HG02938 (cell line): ENCODE measurements around the gene TLE3.

ENCODE experiments used
- ATAC-seq: cut with Tn5 transposase; IDR thresholded peaks from one replicate; pipeline ENCODE4 v1.9.1; 2021; ENCODE audit warnings: mild to moderate bottlenecking, moderate library complexity; ENCODE audit not compliant: unreplicated experiment

The TLE3 gene

GRCh38 chr15:70013656-70014313 lies 83.9 kb downstream of the TLE3 start:
- no peak for ATAC-seq

- ATAC-seq = no peak
Measured at GRCh38 chr15:70012895-70013294, 84.8 kb downstream of the TLE3 start.

DNA sequence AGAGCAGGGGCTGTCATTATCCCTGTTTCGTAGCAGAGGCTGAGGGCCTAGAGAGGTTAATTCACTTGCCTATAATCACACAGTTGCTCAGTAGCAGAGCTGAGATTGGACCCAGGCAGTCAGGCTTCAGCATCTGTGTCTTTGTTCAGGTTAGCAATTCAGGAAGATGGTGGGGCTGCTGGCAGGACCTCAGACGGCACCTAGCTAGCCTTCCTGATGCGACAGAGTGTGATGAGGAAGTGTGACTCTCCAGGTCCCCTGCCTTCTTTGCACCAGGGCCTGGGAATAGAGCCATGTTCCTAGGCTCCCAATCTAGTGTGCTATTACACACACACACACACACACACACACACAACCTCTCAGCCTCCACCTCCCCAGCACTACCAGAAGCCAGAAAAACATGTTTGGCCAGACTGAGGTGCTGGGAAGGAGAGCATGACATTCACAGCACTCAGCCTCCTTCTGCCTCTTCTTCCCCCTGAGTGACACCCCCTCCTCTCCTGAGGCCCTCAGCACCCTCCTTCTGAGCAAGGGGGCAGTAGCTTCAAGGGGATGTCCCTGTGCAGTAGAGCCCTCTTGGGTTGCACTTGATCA lies 88.9 kb downstream of the TLE3 start:
- no peak for ATAC-seq

- no peak for ATAC-seq
Measured at GRCh38 chr15:70006259-70007147, 91.2 kb downstream of the TLE3 start.

- ATAC-seq = no peak
Measured at GRCh38 chr15:70004826-70005225, 92.9 kb downstream of the TLE3 start.

DNA sequence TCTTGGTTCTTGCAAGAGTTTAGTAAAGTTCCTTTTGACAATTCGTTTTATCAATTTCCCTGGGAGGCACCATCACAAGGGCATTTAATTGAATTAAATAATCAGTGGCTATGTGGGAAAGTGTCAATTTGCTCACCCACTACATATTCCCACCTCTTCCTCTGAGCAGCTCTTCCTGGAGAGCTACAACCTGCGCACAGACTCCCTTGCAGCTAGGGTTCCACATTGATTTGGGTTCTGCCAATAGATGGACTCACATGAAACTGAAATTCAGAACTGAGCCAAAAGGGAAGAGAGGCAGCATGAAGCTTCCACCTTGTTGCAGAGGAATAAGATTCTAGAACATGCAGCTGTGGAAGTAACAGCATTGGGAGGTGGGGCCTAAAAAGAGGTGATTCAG lies 94.8 kb downstream of the TLE3 start:
- no peak for ATAC-seq

DNA sequence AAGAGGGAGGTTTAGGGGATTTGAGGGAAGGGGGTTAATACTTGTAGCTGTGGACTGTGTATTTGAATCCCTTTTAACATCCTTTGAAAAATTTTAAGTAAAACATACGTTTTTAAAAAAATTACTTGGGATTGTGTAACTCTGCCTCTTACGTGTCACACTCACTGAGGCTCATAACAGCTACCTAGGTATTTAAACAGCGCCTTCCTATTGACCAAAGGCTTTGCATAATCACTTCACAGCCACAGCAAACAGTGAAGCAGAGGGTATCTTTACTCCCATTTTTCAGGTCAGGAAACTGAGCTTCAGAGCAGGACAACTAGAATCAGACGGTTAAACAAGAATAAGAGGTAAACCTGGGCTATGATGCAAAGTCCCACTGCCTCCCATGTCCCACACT lies 95.9 kb downstream of the TLE3 start:
- ATAC-seq = no peak

DNA sequence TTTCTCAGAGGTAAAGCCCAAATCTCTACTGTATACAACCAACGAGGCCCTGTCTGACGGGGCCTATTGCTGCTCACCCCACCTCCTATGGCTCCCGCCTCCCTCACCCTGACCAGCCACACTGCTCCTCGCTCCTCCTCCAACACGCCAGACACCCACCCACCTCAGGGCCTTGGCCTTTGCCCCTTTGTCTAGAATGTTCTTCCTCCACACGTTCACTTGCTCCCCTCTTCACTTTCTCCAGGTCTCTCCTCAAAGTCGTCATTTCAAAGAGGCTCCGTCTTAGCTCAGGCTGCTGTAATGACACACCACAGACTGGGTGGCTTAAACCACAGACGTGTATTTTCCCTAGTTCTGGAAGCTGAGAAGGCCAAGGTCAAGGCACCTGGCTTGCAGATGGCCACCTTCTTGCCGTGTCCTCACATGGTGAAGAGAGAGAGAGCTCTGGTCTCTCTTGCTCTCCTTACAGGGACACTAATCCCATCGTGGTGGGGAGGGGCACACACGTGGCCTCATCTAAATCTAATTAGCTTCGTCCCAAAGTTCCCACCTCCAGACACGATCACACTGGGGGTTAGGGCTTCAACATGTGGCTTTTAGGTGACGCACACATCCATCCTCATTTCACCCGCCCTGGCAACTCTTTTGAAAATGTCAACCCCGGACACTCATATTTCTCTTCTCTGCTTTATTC lies 98.2 kb downstream of the TLE3 start:
- ATAC-seq = no peak

DNA sequence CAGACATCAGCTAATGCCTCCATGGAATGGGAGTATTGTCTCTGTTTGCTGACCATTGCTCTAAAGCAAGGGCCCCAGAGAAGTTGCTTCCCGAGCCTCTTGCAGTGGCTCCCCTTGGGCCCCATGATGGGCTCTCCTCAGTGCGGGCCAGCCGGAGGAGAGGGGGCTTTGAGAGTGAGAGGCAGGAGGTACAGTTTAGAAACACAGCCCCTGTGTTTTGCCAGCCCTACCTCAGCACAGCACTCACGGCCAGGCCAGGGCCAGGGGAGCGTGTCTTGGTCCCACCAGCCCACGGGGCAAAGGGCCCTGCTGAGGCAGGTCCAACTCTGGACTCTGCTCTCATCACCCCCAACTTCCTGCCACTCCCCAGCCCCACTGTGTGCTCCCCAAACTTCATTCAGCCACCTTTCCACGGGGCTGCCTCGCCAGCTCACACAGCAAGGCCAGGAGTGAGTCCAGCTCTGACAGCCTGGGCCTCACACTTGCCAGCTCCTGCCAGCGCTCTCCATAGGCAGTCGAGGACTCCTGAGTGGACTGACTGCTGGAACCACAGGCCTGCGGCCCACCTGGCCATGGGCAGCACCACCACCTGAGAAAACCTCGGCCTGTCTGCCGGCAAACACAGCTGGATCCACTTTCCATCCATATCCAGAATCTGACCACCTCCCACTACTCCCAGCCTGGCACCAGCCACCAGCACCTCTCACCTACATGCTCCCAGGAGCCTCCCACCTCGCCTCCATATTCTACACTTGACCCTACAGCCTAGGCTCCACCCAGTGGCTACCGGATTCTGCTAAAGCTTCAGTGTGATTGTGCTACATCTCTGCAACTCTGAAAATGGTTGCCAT lies 99.0 kb downstream of the TLE3 start:
- no peak for ATAC-seq

GRCh38 chr15:69997813-69998212 lies 99.9 kb downstream of the TLE3 start:
- no peak for ATAC-seq
